HG02973 (cell line): Measurements from ENCODE around the gene RTEL1.
A peak's percentile ranks its signal among the peaks of the same experiment; 100 is the strongest.

Source experiments
- ATAC-seq: cut with Tn5 transposase; IDR thresholded peaks from one replicate; pipeline ENCODE4 v1.9.1; 2021; ENCODE audit warnings: moderate library complexity; ENCODE audit not compliant: unreplicated experiment

The RTEL1 gene

GRCh38 chr20:63738687-63739129 lies 80.6 kb downstream of the RTEL1 start:
- no peak for ATAC-seq

GRCh38 chr20:63739130-63740069 lies 81.3 kb downstream of the RTEL1 start, which contains the start of gene SLC2A4RG:
Gene SLC2A4RG, plus strand, starts transcription at chr20:63739776. Its CDS starts 137 bp downstream, at chr20:63739913.
- peak; percentile 41 for ATAC-seq

- peak; percentile 2 for ATAC-seq
Observed at GRCh38 chr20:63740070-63740626, 82.0 kb downstream of the RTEL1 start.

GRCh38 chr20:63740627-63741353 lies 82.7 kb downstream of the RTEL1 start:
- ATAC-seq, result no peak

- no peak for ATAC-seq
Observed at GRCh38 chr20:63741354-63741675, 83.2 kb downstream of the RTEL1 start.

GRCh38 chr20:63741676-63742380 lies 83.7 kb downstream of the RTEL1 start:
- no peak for ATAC-seq

- ATAC-seq, result no peak
Observed at GRCh38 chr20:63742381-63743024, 84.4 kb downstream of the RTEL1 start.

GRCh38 chr20:63743210-63743970 lies 85.3 kb downstream of the RTEL1 start:
- ATAC-seq, result no peak

- no peak for ATAC-seq
Observed at GRCh38 chr20:63744158-63744557, 86.0 kb downstream of the RTEL1 start.

GRCh38 chr20:63744574-63745423 lies 86.7 kb downstream of the RTEL1 start:
- no peak for ATAC-seq

- no peak for ATAC-seq
Observed at GRCh38 chr20:63745424-63745805, 87.3 kb downstream of the RTEL1 start.
